ENCODE results near the gene MXD3.

The MXD3 gene

GRCh38 chr5:177339107-177339638, 27.5 kb upstream of the MXD3 start:
- DNase-seq, result no peak

DNA sequence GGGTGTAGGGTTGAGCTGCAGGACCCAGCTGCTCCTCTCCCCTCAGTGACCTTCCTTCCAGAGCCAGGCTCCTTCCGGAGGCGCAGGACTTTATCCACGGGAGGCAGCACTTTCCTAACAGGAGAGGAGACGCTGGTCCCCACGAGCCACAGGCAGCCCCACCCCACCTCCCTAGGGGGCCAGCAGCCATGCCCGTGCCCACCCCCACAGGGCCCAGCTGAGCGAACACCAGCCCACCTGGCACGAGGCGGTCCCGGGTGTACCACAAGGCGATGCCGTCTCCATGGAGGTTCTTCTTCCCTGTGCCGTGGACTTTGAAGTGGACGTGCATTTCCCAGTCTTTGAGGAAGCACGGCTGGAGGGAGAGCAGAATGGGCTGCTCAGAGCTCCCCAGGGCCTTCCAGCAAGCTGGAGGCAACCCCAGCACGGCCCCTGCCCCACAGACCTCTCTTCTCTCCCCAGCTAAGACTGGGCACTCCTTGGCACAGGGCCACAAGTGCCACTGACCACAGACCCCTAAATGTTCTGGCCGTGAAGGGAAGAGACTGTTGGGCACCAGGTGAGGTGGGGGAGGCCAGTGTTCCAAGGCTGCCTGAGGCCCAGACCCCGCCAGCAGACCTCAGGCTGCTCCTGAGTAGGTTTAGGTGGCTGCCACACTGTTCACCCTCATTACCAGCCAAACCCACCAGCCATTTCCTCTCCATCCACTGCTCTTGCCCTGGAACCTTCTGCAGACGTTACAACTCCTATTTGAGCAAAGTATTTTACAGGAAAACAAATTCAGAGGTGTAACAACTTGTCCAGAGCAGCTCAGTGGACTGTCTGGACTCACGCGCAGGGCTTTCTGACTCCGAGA, 26.8 kb upstream of the MXD3 start:
- DNase-seq, result no peak

DNA sequence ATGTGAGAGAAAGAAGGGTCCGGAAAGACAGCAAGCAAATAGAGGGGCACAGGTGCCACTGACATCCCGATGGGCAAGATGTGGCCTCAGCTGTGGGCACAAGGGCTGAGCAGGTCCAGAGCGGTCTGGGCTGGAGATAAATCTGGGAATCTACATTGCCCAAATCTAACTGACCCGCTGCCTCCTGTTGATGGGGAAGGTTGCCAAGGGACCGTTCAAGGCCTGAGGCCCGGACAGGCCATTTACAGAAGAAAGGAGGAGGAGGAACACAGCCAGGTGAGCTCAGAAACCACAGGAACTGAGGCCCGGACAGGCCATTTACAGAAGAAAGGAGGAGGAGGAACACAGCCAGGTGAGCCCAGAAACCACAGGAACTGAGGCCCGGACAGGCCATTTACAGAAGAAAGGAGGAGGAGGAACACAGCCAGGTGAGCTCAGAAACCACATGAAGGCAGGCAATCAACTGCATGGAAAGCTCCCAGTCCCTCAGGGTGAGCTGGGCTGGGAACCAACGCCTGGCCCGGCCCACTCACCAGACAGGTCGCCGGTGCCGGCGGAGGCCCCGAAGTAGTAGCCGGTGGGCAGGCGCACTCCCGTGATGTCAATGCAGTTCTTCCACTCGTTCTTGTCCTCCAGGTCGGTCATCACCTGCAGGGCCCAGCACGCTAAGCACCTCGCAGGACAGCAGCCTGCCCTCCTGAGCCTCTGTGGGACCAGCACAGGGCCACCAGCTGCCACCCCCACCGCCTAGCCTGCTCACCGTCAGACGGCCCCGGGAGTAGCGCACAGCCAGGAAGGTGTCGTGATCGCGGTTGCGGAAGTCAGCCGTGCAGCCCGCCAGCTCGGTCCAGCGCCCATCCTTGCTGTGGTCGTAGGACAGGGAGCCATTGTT, 25.2 kb upstream of the MXD3 start:
- DNase-seq, result no peak

DNA sequence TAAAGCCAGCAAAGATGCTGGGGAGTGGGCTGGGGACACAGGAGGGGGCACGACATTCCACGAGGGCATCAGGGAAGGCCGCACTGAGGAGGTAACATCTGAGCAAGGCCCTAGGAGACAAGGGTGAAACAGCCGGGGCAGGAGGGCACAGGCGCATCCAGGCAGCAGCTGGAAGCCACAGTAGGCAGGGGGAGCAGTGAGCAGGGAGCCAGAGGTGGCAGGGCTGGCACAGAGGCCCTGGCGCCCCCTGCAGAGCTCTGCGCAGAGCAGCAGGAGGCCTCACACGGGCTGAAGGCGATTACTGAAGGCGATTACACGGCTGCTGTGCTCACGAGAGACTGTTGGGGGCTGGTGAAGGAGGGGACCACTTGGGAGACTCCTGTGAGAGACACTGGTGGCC, 24.4 kb upstream of the MXD3 start:
- DNase-seq, result peak; percentile 48

DNA sequence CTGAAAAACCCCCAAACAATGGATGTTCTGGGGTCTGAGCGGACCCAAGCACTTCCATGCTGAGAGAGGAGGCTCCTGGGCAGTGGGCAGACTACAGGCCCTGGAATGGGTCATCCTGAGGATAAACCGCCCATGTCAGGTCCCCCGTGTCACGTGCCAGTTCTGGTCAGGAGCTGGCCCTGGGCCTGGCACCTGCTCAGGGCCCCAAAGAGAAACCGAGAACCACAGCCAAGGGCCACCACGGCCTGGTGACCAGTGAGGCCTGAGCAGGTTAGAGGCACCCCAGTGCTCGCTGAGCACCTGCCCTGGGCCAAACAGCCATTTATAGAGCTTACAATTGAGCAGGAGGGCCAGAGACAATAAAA, 24.0 kb upstream of the MXD3 start:
- DNase-seq, result no peak

DNA sequence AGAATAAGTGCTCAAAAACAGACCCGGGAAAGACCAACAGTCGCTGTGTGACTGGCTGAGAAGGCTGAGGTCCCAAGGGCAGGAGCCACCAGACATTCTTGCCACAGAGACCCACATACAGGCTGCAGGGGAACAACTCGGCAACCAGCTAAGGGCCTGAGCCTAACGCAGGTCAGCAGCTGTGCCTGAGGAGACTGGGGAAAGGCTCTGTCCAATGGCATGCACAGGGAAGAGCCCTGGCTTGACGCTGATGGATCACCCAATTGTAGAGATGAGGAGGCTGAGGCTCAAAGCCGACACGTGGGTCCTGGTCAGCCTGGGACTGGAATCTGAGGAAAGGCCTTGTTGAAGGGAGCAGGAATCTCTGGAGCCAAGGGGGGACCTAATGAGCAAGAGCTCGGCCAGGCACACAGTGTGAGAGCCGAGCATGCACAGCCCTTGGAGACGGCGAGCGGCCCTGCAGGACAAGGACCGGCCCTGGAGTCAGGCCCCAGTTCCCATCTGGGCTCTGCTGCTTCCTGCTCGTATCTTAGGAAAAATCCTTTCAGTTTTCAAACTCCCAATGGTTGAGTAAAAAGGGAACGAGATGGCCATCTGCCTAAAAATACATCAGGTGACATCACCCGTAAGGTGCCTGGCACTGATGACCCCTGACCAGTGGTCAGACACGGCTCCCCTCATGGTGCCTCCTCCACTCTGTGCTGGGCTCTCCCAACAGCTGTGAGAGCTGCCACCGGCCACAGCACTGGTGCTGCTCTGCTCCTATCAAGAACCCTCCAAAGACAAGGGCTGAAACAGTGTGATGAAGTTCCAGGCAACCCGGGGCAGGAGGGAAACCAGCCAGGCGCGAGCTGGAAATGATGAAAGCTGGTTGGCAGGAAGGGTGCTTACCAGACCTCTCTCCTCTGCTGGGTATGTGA, 23.3 kb upstream of the MXD3 start:
- no peak for DNase-seq

DNA sequence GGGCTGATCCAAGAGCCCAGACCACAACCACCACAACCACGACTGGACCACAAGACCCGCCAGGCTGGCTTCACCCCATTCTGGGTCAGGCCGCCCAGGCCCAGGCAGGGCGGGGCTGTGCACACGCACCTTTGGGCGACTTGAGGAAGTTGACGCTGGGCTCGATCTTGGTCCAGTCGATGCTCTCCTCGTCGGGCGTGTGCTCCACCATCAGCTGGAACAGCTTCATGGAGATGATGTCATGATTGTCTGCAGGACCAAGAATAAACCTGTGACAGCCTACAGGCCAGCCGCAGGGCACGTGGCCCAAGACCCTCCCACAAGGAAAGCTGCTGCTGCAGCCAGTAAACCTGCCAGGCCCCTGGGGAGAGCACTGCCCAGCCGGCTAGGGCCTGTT, 22.5 kb upstream of the MXD3 start:
- DNase-seq, result no peak

GRCh38 chr5:177333420-177334154, 21.9 kb upstream of the MXD3 start:
- no peak for DNase-seq

- no peak for DNase-seq
Observed at GRCh38 chr5:177332896-177333260, 21.2 kb upstream of the MXD3 start.

- no peak for DNase-seq
Observed at GRCh38 chr5:177332031-177332895, 20.6 kb upstream of the MXD3 start.

GRCh38 chr5:177330991-177331842, 19.5 kb upstream of the MXD3 start:
- DNase-seq, result no peak

DNA sequence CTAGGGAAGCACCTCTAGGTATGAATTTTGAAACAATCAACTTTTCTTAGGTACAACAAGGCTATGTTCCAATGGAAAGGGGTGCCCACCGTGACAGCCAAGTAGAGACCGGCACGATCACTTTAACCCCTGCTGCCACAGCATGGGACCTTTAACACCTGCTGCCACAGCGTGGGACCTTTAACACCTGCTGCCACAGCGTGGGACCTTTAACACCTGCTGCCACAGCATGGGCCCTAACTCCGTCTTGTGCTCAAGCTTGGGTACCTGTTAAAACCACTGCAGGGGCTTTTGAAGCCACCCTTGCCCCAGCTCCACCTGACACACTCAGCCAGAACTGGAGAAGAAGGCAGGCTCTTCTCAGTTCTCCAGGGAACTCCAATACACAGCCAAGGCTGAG, 18.2 kb upstream of the MXD3 start:
- DNase-seq, result no peak

DNA sequence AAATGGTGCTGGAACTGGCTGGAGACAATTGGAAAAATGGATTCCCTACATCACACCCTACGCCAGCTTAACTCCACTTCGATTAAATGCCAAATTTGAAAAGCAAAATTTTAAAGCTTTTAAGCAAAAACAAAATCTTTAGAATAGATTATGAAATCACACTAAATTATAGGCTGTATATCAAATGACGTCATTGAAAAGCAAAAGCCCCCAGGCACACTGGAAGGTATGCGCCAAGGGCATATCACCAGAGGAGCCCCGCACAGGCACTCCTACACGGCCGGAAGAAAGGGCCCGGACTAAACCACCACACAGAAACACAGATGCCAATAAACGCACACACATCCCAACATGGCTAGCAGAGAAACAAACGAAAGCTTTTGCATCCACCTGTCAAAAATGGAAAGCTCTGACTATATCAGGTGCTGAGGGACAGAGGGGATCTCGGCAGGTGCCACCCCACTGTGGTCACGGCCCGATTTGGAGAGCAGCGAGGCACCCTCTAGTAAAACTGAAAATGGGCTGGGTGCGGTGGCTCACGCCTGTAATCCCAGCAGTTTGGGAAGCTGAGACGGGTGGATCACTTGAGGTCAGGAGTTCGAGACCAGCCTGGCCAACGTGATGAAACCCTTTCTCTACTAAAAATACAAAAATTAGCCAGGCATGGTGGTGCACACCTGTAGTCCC, 17.0 kb upstream of the MXD3 start:
- DNase-seq, result no peak

GRCh38 chr5:177327539-177328522, 16.1 kb upstream of the MXD3 start:
- DNase-seq, result no peak

DNA sequence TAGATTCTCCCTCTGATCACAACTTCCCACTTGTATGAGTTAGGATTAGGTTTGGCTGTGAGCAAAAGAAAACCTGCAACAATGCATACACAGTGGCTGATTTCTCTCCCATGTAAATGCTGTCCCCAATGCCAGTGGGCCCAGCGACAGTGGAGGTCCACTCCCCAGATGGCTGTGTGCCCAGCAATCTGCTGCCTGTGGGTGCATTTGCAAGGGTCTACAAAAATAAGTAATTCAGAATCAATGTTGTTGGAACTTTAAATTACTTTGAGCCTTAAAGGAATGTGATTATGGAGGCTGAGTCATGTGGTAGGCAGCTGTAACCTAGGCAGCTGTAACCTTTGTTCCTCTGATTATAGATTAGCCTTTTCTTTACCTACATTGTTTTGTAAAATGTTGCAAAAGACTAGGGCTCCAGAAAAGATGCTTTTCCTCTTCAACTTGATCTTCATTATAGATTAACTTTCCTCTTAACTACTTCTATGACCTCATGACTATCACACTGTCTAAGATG, 14.2 kb upstream of the MXD3 start:
- no peak for DNase-seq

DNA sequence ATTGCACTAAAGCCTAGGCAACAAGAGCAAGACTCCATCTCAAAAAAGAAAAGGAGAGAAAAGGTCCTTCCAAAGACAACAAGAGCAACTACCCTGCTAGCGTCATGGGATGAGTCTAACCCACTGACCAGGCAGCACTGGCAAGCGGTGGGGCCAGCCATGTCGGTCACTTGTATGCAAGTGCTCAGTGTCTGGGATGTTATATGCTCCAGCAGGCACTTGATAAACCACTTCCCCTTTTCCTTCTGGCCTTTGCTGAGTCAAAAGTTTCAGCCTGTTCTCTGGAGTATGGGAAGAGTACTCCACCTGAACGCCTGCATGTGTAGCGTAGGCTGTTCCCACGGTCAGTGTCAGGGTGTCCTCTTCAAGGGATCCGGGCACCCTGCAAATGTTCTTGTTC, 9.2 kb upstream of the MXD3 start:
- DNase-seq, result no peak

DNA sequence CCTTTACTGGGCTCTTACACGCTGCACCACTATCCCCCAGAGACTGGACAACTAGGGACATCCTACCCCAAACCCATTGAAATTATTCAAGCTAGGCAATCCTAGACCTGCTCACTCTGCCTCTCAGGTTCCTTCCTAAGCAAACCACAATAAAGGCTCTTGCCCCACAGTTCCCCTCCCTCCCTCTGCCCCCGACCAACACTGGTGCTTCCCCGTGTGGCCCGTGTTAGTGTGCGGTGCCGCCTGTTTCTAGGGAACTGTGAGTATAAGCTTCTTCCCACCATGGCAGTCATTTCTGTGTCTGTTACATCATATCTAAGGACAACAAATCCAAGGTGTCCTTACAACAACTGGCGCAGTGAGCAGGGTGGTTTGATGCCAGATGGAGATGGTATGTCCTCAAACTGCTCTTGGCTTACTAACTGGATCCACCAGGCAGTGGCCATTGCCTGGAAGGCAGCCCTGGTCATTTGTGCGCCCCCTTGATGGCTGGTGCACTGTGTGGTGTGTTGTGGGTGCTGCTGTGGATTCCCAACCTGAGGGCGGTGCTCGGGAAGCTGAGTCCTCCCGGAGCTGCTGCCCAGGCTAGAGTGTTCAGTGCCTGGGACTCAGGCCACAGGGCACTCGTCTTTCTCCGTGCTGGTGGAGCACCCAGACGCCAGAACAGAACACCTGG, 8.4 kb upstream of the MXD3 start:
- no peak for DNase-seq
